ENCODE measurements around the gene GDF10.

GDF10 gene, protein sequence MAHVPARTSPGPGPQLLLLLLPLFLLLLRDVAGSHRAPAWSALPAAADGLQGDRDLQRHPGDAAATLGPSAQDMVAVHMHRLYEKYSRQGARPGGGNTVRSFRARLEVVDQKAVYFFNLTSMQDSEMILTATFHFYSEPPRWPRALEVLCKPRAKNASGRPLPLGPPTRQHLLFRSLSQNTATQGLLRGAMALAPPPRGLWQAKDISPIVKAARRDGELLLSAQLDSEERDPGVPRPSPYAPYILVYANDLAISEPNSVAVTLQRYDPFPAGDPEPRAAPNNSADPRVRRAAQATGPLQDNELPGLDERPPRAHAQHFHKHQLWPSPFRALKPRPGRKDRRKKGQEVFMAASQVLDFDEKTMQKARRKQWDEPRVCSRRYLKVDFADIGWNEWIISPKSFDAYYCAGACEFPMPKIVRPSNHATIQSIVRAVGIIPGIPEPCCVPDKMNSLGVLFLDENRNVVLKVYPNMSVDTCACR

DNA sequence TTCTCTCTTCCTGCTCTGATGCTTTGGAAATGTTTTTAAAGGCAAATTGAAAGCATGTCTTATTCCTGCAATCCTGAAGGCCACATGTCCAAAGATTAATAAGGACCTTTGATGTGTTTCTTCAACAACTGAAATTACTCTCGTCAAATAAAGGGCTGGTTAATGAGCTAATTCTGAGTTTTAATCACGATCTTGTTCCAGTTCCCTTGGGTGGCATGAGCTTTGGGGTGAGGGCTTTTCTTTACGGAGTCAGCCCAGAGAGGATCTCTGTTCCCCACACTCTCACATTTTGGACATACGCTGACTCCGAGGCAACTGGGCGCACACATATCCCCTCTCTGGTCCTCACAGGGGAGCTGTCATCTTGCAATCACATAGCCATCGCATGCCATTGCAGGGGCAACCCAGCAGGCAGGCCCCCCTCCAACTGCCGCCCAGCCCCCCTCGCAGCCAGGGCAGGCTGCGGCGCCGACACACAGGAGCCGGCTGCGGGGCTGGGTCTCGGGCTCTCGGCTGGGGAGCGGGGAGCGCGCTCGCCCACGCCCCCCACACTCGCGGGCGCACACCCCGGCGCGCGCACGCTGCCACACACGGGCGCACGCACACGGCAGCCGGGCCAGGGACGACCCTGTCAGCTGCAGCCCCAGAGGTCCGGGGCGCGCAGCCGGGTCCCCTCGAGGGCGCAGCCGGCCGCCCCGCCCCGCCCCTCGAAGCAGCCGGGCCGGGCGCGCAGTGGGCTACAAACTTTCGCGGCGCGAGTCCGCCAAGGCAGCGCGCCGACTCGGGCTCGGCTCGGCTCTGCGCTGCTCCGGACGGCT, at the start of gene GDF10:
Gene GDF10 (plus strand): TSS at position 587 of the 818 bp plus-strand sequence. CDS start 455 bp downstream, outside the sequence.
- DNase-seq = no peak

DNA sequence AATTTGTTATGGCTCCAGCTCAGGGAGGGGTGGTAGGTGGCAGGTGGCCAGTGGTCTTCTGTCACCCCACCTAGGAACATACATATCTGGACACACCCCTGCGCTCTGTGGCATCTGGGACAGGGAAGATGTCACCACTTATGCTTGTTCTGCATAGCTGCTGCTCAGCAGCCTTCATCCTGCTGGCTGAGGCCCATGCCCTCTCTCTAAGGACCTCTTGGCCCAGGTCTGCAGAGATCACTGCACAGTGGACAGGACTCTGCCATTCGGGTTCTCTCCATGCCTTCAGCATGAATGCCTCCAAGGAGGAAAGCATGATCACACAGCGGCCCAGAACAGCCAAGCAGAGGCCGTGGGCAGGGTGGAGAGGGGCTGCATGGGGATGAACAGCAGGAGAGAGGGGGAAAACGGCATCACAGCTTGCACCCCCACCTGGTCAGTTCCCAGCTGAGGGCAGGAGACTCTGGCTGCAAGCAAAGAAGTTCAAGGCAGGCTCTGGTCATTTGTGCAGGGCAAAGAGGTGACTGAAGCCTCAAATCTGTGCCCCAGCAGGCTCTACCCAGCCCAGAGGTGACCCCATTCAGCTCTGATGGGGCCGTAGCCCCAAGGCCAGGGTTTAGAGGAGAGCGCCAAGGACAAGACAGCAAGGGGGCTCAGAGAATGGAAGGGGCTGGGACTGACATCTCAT, 47.8 kb upstream of the GDF10 start:
- DNase-seq = no peak

DNA sequence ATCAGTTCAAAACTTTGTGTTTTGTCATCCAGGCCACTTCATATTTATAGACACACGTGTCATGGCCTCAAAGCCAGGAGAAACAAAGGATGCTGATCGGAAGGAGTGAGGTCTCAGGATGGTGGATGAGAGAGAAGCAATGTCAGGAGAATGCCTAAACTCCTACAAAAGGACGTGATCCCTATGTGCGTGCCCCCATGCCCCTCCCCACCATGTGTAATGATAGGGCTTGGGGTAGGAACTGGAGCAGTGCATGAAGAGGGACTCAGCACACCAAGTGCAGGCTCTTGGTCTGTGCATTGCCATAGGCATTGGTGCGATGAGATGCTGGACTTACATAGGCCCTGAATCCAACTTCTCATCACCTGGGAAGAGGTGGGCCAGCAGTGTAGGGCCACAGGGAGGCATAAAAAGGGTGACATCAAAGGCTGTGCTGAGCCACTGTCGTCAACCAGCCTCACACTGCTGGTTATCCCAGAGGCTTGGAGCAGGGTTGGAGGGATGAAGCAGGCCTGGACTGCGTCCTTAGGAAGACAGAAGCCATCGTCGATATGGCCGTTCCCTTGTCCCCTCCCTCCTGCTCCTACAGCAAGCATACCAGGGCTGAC, 46.9 kb upstream of the GDF10 start:
- no peak for DNase-seq

DNA sequence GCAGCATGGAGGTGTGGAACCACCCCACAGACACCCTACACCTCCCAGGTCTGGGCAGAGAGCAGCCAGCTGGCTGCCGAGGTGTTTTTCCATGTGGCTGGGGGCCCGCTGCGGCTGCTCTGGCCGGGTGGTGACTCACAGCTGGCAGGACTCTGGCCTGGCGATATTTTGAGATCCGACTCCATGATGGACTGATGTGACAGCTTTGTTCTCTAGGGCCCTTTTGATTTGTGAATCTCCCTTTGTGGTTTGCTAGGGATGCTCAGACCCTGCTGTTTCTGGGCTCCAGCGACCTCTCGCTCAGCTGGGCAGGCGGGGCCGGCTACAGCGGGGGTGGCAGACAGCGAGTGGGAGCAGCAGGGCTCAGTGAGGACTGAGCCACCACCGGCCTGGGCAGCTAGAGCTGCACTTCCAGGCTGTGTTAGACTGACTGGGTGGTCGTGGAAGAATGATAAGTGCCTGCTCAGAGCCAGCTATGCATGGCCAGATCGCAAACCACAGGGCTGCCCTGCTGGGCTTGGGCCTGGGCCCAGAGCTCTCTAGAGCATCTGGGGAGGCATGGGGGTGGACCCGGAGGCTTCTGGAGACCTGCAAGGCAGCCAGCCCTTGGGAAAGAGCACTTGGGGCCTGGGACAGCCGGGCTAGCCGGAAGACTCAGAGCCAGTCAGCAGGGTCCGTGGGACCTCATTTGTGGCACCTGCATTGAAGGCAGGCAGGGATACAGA, 46.2 kb upstream of the GDF10 start:
- no peak for DNase-seq

DNA sequence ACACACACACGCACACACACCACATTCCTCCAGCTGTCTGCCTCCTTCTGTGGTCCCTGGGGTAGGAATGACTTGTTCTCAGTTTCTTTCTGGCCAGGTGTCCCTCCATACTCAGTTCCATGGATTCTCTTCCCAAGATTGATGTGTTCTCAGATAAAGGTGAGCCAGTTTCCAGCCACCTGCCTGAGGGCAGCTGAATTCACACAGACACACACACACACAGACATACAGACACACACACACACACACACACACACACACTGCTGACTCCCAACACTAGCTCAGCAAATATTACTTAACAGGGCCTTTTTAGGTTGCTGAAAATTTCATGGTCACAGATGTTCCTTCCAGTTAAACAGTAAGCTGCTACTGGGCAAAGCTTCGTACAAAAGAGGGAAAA, 45.4 kb upstream of the GDF10 start:
- no peak for DNase-seq

DNA sequence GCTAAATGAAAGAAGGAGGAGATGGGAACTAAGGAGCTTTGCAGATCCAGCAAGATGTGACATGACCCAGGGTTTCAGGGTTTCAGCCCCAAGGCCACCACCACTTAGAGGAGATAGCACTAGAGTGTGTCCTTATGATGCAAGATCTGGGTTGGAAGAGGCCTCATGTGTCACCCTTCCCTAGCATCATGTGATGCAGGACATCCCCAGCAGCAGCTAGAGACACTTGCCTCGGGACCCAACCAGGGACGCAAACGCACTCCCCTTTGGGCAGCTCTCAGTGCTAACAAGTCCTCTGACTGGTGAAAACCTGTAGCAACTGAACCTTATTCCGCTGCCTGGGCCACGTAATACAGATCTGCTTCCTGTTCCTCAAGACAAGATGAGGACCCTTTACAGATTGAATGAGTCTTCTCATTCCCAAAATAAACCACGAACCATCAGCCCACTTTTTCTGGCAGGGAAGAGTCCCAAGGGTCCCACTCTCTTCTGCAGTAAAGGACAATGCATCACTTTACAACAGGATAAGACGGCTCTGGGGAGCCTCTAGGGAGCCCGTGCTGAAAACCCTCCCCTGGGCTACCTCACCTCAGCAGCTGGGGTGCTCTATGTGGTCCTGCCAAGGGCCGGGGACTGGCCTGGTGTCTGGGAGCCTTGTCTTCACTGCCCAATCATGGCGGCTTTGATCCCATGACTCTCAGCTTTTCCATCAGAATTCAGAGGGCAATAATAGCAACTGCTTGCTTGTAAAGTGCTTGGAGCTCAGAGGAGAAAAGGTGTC, 44.8 kb upstream of the GDF10 start:
- DNase-seq = no peak

DNA sequence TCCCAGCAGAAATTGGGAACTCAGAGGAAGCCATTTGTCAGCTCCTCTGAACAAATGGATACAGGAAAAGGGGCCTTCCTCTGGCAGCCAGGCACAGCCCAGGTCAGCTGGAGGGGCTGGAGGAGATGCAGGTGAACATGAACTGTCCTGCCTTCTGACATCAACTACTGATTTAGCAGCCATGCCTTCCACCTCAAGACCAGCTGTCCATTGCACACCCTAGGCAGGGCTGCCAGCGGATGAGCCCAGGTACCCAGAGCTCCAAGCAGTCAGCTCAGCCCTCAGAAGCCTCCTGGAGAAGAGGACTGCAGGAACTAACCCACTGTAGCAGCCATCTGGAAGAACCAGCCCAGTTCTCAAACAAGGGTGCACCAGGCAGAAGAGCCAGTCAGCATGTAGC, 44.1 kb upstream of the GDF10 start:
- DNase-seq = no peak

DNA sequence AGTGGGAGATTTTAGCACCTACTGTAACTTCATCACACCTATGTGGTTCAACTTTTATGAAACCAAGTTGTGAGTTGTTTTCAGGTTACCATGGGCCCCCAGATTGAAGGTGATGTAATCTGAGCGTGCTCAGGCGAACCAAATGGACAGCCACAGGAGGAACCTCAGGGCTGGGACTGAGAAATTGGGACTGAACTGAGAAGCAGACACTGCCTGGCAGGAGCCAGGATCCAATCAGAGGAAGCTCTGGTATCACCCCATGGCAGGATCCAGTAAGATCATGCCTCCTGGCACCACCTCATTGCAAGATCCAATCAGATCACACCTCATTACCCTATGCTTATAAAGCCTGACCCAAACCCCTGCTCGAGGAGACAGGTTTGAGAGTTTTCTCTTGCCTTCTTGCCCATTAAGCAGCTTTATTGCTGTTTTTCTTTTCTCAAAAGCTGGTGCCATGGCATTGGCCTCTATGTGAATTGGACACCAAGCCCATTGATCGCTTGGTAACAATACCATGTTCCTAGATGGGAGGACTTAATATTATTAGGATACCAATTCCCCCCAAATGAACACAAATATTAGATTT, 43.2 kb upstream of the GDF10 start:
- no peak for DNase-seq

DNA sequence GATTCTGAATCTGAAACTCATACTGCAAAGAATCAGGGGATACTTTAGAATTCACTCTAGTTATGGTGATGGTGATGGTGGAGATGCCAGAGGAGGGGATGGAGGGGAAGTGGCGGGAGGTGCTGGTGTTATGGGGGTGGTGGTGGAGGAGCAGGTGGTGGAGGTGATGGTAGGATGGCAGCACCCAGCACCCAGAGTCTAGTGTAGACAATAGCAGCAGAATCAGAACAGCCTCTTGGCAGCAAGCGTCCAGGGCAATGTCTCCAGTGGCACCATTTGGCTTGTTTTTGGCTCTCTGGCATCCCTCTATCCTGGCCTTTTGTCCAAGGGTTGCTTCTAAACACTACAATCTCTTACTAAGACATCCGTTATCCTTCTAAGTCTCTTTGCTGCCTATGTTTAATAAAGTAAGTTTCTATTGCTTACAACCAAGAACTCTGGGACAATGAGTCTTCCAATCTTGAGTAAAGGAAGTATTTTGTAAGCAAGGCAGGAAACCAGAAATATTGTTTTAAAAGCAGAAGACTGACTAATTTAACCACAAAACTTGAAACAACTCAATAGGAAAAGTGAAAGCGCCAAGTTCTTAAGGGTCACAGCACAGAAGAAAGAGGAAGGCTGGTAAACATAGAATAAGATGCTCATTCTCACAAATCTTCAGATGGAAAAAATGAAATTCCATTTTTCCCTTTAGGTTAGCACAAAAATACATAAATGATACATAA, 42.4 kb upstream of the GDF10 start:
- no peak for DNase-seq

DNA sequence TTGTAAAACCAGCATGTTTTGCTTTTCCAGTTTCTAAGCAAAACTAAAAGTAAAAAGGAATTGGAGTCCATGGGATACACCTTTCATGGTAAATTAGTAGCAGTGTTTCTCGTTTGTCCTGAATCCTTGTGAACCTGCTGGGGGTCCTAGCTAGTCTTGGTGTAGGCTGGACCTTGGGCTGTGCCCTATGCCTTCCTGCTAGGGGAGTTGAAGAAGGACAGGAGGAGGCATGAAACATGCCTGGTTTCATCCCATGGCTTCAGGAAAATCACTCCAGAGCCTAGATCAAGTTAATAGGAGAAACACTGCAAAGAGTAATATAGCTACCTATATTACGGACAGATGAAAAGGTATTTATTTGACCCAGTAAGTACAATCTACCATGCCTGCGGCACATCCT, 41.1 kb upstream of the GDF10 start:
- DNase-seq = no peak

DNA sequence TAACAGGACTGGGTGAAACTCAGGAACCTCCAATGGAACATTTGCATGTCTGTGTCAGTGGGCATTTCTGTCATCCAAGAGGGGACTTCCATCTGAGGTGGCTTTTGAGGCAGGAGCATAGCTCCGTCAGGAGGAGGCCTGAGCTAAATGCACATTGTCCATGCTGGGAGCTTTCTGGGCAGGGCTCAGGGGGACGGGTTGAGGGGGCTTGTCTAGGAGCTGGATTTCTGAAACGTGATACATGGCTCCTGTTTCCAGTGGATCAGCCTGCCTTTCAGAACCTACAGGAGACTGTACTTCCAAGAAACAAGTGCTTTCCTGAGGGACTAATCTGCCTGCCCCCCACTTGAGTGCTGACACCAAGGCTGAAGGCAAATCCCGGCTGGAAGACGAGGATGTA, 40.5 kb upstream of the GDF10 start:
- DNase-seq = no peak

DNA sequence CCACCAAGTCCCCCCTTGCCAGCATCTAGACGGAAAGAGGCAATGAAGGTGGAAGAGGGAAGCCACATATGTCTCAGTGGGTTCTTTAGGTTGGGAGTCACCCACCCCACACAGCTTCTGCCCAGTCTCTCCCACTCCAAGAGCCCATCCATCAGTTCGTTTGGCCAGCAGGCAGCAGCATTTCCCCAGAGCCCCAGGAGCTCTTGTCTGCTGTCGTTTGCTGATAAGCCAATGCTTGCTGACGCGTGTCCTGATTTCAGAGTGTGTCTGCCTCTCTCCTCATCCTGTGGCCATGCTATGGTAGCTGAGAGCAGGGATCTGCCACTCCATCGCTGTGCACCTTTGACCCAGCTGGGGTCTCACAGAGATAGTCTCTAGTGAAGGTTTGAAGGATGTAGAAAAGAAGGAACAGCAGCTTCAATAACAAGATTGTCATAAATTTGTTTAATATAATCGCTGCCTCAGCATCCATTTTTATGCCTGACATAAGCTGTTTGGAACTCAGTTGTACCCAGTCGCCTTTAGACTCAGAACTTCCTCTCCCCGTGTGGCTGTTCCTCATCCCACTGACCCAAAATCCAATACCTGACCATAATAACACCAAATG, 39.4 kb upstream of the GDF10 start:
- DNase-seq = no peak

DNA sequence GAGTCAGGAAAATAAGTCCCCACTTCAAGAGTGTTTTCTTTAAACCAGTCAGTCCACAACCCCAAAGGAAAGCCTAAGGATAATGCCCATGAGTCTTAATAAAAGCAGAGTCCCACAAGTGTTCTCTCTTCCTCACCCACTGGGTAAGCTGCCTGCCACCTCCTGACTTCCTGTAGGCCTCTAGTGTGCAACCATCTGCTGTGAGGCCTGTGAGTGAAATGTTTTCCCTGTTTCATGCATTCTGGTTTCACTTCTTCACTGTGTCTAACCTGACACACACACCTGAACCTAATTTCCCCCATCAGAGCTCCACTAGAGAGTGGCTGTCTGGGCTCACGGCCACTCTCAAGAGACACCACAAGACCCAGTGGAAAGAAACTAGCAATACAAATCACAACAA, 38.9 kb upstream of the GDF10 start:
- DNase-seq = no peak

DNA sequence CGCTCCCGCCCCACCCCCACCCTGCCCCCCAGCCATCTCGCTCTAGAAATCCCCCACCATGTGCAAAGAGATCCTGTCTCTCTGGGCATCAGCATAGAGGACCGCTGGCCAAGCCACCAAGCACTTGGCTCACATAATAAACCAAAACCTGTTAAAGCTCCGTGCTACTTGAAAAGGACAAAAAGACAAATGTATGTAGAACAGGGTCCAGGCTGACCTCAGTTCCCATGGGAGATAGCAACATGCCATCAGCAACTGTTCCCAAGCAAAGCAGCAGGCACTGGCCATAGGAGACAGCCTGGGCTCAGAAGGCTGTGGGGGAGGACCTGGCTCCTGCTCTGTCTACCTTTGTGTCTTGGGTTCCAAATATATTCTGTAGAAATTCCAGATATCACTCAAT, 38.4 kb upstream of the GDF10 start:
- DNase-seq = no peak

DNA sequence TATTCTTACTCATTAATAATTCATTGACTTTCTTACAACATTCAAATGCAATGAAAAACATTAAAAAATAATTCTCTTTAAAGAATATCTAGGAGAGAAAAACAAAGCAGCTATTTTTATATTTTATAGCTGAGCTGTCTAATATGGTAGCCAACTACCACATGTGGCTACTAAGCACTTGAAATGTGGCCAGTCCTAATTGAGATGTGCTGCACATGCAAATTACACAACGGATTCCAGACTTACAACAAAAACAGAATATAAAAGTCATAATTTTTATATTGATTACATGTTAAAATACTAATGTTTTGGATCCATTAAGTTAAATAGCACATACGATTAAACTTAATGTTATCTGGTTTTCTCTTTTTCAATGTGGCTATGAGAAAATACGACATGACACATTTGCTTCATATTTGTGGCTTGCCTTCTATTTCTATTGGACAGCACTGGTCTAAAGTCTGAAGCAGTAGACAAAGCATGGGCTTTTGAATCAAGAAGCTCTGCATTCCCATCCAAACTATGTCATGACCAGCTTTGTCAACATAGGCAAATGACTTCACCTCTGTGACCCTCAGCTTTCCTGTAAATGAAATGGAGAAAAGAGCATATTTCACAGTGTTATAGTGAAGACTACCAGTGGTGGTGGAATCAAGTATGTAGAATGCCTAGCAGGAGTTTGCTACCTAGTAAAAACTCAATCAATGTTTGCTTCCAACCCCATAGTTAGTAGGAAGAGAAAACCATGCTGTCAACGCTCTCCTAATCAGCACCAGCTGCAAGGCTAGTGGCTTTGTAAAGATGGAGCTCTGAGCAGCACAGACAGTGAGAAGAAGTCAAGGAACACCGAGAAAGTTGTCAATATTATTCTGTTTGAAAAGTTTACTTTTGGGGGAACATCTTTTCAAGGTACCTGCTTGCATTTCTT, 37.1 kb upstream of the GDF10 start:
- no peak for DNase-seq

DNA sequence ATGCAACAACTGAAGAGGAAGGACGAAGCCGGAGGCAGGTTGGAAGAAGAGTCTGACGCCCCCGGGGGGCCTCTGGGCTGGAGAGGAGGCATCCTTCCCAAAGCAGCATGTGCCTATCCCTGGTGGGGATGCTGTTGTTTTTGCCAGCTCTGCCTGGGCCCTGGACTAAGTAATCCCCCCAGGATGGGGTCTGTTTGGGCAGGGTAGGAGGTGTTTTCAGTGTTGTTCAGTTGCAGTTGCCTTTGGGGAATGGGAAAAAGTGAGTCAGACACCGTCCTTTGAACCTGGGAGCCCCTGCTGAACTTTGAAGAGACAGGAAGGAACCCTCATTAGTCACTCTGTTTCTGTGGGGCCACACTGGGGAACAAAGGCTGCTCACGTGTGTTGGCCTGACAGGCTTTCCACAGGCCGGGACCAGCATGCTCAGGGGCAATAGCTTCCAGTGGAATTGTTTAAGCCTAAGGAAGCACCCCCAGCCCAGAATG, 35.2 kb upstream of the GDF10 start:
- DNase-seq = no peak

DNA sequence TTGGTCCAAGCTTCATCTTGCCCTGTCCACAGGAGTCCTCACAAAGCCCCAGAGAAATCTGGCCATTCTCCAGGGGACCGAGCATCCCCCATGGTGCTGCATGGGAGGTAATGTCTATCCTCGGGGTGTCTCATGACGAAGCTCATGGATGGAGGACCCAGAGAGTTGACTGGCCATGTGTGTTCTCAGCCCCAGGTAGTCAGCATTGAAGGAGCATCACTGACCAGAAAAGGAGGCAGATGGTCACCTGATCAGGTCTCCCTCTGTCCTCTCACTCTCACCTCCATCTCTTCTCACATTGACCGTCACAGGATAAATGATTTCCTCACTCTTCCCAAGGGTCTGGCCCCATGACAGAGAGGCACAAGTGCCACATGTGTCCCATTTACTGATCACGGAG, 33.4 kb upstream of the GDF10 start:
- DNase-seq = no peak

DNA sequence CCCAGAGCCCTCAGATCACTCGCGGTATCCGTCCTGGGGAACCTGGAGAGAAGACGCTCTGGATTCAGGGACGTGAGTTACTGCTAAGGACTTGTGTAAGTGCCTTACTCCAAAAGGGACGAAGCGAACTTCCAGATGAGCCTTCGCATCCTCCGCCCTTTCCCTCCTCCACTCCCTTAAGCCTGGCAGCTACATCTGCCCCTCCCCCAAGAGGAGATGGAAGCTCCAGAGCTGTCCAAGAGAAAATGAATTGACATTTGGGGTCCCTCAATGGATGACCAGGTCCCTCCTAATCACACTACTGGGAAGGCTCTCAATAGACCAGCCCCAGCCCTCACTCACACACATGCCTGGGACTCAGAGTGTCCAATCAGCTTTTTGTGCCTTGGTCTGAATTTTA, 31.3 kb upstream of the GDF10 start:
- no peak for DNase-seq

DNA sequence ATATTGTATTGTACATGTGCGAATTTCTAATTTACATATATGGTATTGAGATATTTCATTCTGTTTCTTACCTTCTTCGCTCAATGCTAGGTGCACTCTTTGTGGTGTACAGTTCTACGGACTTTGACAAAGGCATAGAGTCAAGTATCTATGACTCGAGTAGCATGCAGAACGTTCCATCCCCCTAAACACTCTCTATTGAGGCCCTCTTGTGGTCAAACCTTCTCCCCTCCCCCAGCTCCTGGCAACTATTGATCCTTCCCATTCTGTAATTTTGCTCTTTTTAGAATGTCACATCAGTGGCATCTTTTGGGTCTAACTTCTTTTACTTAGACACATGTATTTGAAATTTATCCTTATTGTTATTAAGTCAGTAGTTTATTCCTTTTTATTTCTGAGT, 30.7 kb upstream of the GDF10 start:
- no peak for DNase-seq
